ENCODE measurements around the gene CFAP221.
"Not testable (repeated sequence)": the region's sequence is repeated elsewhere in the genome, so short reads cannot be mapped to it uniquely, and the experiment has no call there.

CFAP221 gene

GRCh38 chr2:119591523-119591922, 47.3 kb downstream of the CFAP221 start:
- no peak for DNase-seq

- DNase-seq, result no peak
These were observed 48.2 kb downstream of the CFAP221 start for GRCh38 chr2:119592436-119592835.

GRCh38 chr2:119596638-119597037, 52.4 kb downstream of the CFAP221 start:
- no peak for DNase-seq

GRCh38 chr2:119598596-119599263, 54.5 kb downstream of the CFAP221 start:
- DNase-seq, result peak; percentile 75

GRCh38 chr2:119599384-119599783, 55.1 kb downstream of the CFAP221 start:
- no peak for DNase-seq

GRCh38 chr2:119605096-119605495, 60.8 kb downstream of the CFAP221 start:
- no peak for DNase-seq

GRCh38 chr2:119606674-119607073, 62.4 kb downstream of the CFAP221 start:
- DNase-seq, result no peak

- no peak for DNase-seq
These were observed 64.3 kb downstream of the CFAP221 start for GRCh38 chr2:119608553-119608952.

GRCh38 chr2:119609337-119609736, 65.1 kb downstream of the CFAP221 start:
- no peak for DNase-seq

GRCh38 chr2:119614140-119614539, 69.9 kb downstream of the CFAP221 start:
- not testable (repeated sequence) for DNase-seq

- DNase-seq, result no peak
These were observed 72.2 kb downstream of the CFAP221 start for GRCh38 chr2:119616421-119616820.

- DNase-seq, result no peak
These were observed 73.2 kb downstream of the CFAP221 start for GRCh38 chr2:119617455-119617854.

GRCh38 chr2:119618725-119619124, 74.5 kb downstream of the CFAP221 start:
- not testable (repeated sequence) for DNase-seq

- no peak for DNase-seq
These were observed 81.0 kb downstream of the CFAP221 start for GRCh38 chr2:119625226-119625625.

- DNase-seq, result no peak
These were observed 85.1 kb downstream of the CFAP221 start for GRCh38 chr2:119629323-119629825.

GRCh38 chr2:119630121-119630520, 85.9 kb downstream of the CFAP221 start:
- no peak for DNase-seq

- DNase-seq, result no peak
These were observed 93.1 kb downstream of the CFAP221 start for GRCh38 chr2:119637371-119637770.

GRCh38 chr2:119638246-119638645, 94.0 kb downstream of the CFAP221 start:
- no peak for DNase-seq

GRCh38 chr2:119638685-119639554, 94.7 kb downstream of the CFAP221 start:
- no peak for DNase-seq

- peak; percentile 70 for DNase-seq
These were observed 97.5 kb downstream of the CFAP221 start for GRCh38 chr2:119641562-119642258.

- DNase-seq, result no peak
These were observed 99.9 kb downstream of the CFAP221 start for GRCh38 chr2:119644186-119644585.

- no peak for DNase-seq
These were observed 101.1 kb downstream of the CFAP221 start for GRCh38 chr2:119645173-119645855.

GRCh38 chr2:119646149-119646548, 101.9 kb downstream of the CFAP221 start:
- DNase-seq, result no peak
